ENCODE measurements around the gene KRTAP10-12.

DNA sequence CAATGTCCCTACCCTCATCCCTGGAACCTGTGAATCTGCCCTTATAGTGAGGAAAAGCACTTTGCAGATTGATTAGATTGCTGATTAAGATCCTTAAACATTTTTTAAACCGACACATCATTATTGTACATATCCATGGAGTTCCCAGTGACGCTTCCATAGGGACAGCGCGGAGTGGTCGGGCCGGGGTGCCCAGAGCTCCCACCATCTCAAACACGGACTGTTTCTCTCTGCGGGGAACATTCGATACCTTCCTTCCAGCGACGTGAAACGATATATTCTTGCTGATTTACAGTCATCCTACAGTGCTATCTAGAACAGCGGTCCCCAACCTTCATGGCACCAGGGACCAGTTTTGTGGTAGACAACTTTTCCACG, 4.0 kb downstream of the KRTAP10-12 start:
- TF ChIP-seq, protein P1, sequence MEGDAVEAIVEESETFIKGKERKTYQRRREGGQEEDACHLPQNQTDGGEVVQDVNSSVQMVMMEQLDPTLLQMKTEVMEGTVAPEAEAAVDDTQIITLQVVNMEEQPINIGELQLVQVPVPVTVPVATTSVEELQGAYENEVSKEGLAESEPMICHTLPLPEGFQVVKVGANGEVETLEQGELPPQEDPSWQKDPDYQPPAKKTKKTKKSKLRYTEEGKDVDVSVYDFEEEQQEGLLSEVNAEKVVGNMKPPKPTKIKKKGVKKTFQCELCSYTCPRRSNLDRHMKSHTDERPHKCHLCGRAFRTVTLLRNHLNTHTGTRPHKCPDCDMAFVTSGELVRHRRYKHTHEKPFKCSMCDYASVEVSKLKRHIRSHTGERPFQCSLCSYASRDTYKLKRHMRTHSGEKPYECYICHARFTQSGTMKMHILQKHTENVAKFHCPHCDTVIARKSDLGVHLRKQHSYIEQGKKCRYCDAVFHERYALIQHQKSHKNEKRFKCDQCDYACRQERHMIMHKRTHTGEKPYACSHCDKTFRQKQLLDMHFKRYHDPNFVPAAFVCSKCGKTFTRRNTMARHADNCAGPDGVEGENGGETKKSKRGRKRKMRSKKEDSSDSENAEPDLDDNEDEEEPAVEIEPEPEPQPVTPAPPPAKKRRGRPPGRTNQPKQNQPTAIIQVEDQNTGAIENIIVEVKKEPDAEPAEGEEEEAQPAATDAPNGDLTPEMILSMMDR (IDR thresholded peaks at IDR 0.05), result no peak
- no peak for TF ChIP-seq POLR2AphosphoS5 (IDR thresholded peaks at IDR 0.05)

All from transverse colon (tissue), 4 donors.